ENCODE results near the gene RITA1.
A peak's percentile ranks its signal among the peaks of the same experiment; 100 is the strongest.

Gene RITA1

GRCh38 chr12:113154351-113154973 lies 31.1 kb upstream of the RITA1 start:
- no peak for DNase-seq (ENCODE audit: low spot score)

GRCh38 chr12:113155060-113155459 lies 30.5 kb upstream of the RITA1 start:
- no peak for DNase-seq (ENCODE audit: low spot score)

GRCh38 chr12:113155646-113156045 lies 29.9 kb upstream of the RITA1 start:
- no peak for DNase-seq (ENCODE audit: low spot score)

- no peak for DNase-seq (ENCODE audit: low spot score)
Observed at GRCh38 chr12:113157218-113157859, 28.2 kb upstream of the RITA1 start.

GRCh38 chr12:113158439-113159203 lies 26.9 kb upstream of the RITA1 start:
- DNase-seq (ENCODE audit: low spot score), result no peak

- no peak for DNase-seq (ENCODE audit: low spot score)
Observed at GRCh38 chr12:113159937-113160336, 25.6 kb upstream of the RITA1 start.

GRCh38 chr12:113161415-113162016 lies 24.0 kb upstream of the RITA1 start:
- DNase-seq (ENCODE audit: low spot score), result no peak

- DNase-seq (ENCODE audit: low spot score), result no peak
Observed at GRCh38 chr12:113162102-113163029, 23.2 kb upstream of the RITA1 start.

- no peak for DNase-seq (ENCODE audit: low spot score)
Observed at GRCh38 chr12:113163030-113163360, 22.5 kb upstream of the RITA1 start.

GRCh38 chr12:113164014-113164413 lies 21.5 kb upstream of the RITA1 start:
- no peak for DNase-seq (ENCODE audit: low spot score)

GRCh38 chr12:113165521-113166450 lies 19.7 kb upstream of the RITA1 start:
- no peak for DNase-seq (ENCODE audit: low spot score)

- DNase-seq (ENCODE audit: low spot score), result no peak
Observed at GRCh38 chr12:113167868-113168267, 17.7 kb upstream of the RITA1 start.

- no peak for DNase-seq (ENCODE audit: low spot score)
Observed at GRCh38 chr12:113169697-113170096, 15.8 kb upstream of the RITA1 start.

- no peak for DNase-seq (ENCODE audit: low spot score)
Observed at GRCh38 chr12:113170457-113170856, 15.1 kb upstream of the RITA1 start.

GRCh38 chr12:113170926-113171325 lies 14.6 kb upstream of the RITA1 start:
- no peak for DNase-seq (ENCODE audit: low spot score)

- DNase-seq (ENCODE audit: low spot score), result no peak
Observed at GRCh38 chr12:113171543-113171942, 14.0 kb upstream of the RITA1 start.

- DNase-seq (ENCODE audit: low spot score), result no peak
Observed at GRCh38 chr12:113172185-113172584, 13.3 kb upstream of the RITA1 start.

GRCh38 chr12:113173081-113173698 lies 12.3 kb upstream of the RITA1 start:
- no peak for DNase-seq (ENCODE audit: low spot score)

GRCh38 chr12:113174461-113175384 lies 10.8 kb upstream of the RITA1 start:
- DNase-seq (ENCODE audit: low spot score), result peak; percentile 76
